22Rv1 (cell line): ENCODE measurements around the gene LTBP1.

ENCODE experiments used
- H3K27ac ChIP-seq: fragments of 450-650 bp; 2 replicates; pipeline ENCODE4 v1.5.1; 2017
- ZFX ChIP-seq: fragments of 450-650 bp; IDR thresholded peaks from 2 replicates; pipeline ENCODE4 v1.6.1; 2017; ENCODE audit warnings: antibody characterized with exemption, borderline replicate concordance
- TF ChIP-seq, protein P1 (sequence below): fragments of 450-650 bp; IDR thresholded peaks from 2 replicates; pipeline ENCODE4 v1.5.1; 2017; ENCODE audit warnings: mild to moderate bottlenecking

Gene LTBP1

DNA sequence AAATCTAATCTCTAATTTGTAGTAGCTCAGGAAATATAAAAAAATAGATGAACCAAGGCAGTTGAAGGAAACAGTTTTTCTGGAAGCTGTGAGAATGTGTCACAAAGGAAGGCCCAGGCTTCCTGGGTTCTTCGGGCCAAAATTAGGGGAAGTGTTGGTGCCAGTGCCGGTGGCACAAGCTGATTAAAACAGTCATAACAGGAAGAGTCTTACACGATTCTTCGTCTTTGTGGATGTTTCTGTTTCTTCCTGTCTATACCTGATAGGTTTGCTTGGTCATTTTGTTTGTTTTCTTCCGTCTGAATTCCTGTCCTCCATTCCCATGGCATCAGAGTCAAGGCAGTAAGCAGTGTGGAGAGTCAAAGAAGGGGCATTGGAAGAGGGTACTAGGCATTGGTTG lies 294.3 kb downstream of the LTBP1 start:
- TF ChIP-seq, protein P1, sequence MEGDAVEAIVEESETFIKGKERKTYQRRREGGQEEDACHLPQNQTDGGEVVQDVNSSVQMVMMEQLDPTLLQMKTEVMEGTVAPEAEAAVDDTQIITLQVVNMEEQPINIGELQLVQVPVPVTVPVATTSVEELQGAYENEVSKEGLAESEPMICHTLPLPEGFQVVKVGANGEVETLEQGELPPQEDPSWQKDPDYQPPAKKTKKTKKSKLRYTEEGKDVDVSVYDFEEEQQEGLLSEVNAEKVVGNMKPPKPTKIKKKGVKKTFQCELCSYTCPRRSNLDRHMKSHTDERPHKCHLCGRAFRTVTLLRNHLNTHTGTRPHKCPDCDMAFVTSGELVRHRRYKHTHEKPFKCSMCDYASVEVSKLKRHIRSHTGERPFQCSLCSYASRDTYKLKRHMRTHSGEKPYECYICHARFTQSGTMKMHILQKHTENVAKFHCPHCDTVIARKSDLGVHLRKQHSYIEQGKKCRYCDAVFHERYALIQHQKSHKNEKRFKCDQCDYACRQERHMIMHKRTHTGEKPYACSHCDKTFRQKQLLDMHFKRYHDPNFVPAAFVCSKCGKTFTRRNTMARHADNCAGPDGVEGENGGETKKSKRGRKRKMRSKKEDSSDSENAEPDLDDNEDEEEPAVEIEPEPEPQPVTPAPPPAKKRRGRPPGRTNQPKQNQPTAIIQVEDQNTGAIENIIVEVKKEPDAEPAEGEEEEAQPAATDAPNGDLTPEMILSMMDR: no peak
- no peak for TF ChIP-seq ZFX
- no peak overlapping the region for H3K27ac ChIP-seq

DNA sequence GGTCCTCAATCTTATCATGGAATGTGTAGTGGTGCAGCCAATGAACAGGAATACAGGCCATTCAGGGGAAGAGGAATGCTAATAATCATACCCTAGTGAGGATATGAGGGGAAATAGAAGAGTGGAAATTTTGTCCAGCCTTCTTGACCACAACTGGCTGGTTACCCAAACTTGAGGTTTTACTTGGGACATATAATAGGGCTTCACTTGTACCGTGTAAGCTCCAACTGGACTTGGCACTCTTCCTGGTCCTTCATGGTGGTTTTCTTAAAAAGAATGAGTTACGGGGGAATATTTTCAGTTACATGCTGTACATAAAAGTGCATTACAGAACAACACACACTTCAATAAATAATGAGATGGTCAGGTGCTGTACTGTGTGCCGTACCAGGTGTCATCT lies 294.8 kb downstream of the LTBP1 start:
- TF ChIP-seq ZFX: no peak
- TF ChIP-seq, protein P1: no peak
- H3K27ac ChIP-seq: no peak overlapping the region

DNA sequence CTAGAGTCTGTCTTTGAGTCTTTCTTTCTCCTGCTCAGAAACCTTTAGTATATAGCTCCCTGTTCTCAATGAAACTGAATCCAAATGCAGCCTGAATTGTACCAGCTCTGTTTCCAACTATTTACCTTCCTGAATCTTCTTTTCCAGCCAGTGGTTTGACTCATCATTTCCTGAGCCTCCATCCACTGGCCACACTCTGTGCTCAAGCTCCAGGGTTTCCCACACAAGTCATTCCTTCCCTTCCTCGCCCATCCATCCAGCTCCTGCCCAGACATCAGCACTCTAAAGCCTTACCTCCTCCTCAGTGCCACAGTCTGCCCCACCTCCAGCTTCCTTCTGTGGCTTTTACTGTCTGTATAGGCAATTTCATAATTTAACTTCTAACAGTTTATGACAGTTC lies 296.1 kb downstream of the LTBP1 start:
- TF ChIP-seq, protein P1: no peak
- no peak for TF ChIP-seq ZFX
- no peak overlapping the region for H3K27ac ChIP-seq

DNA sequence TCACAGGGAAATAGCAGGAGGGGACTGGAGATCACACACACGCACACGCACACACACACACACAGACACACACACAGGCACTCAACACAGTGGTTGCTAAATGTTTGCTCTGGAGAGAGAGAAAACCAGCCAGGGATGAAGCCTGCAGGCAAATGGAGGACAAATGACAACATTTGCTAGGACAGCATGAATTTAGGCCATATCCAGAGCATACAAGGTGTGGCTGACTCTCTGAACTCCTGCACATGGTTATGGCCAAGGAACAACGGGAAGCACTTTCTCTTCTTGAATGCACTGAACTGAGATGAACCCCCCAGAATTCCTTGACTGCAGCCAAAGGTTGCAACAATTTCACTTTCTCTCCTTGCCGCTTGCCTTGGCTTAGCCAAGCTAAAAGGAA lies 299.7 kb downstream of the LTBP1 start:
- H3K27ac ChIP-seq: no peak overlapping the region
- TF ChIP-seq ZFX: no peak
- TF ChIP-seq, protein P1: no peak

DNA sequence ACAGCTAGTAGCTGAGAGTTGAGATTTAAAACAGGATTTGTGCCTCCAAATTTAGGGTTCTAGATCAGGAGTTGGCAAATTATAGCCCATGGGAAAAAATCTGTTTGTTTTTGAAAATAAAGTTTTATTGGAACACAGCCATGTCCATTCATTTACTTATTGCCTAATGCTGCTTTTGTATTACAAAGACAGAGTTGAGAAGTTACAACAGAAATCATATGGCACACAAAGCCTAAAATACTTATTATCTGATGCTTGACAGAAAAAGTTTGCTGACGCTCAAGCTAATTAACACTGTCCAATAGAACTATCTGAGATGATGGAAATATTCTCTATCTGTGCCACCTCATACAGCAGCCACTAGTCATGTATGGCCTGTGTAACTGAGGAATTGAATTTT lies 300.6 kb downstream of the LTBP1 start:
- TF ChIP-seq, protein P1: no peak
- TF ChIP-seq ZFX: no peak
- no peak overlapping the region for H3K27ac ChIP-seq

DNA sequence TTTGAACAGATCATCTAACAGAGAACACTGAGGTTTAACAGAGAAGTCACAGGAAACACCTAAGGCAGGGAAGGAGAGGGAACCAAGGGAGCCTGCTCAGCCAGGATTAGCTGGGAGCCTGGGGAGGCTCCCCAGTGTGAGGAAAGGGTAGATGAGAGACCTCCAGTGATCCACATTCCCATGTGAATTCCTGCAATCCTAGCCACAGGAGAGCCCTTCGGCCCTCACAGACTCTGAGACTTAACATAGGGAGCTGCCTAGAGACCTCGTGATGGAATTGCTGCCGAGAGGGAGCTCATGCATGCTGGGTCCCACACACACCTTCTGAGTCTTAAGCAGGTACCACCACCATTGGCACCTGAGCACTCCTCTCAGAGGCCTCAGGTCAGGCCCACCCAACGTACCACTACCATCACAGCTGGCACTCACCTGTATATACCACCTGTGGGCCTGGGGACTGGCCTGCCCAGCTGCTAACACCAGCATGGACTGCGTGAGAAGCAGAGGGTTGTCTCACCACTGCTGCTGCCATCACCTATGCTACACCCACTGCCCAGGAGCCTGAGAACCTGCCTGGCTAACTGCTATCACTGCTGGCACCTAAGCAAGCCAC lies 303.8 kb downstream of the LTBP1 start:
- no peak for TF ChIP-seq ZFX
- TF ChIP-seq, protein P1: no peak
- H3K27ac ChIP-seq: no peak overlapping the region

DNA sequence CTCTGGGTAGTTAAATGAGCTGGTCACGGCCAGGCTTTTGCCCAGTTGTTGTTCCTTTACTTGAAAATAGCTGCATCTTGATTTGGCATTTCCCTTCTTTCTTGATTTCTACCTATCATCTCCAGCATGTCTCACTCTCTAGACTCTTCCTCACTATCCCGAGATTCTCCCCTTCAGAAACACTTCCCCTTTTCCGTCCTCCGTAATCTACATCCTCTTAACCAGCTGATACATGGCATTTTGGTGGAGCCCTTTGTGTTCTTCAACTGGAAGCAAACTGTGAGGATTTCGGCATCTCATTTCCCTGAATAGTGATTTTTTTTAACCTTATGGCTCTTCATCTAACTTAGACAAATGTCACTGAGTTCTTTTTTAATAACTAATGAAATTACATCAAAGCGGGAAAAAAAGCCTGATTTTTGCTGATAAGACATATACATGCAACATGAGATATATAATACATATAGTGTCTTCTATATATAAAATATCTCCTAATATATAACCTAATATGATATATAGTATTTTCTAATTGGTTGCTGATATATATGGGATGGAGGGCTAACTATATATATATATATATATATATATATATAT lies 309.5 kb downstream of the LTBP1 start:
- TF ChIP-seq, protein P1: no peak
- TF ChIP-seq ZFX: no peak
- no peak overlapping the region for H3K27ac ChIP-seq
